Peyer's patch (tissue), 4 donors: ENCODE results near the gene CACNA1G. TPM values are rescaled to one million over a fixed set of nuclear protein-coding genes. Genes with fewer than 3 reads are reported as not detected.

ENCODE experiments used
- DNase-seq, 3 donors: peaks; one replicate each; pipeline ENCODE4 v3.0.0-alpha.2; 2017 to 2019
- H3K27ac ChIP-seq, 4 donors: fragments of 200-600 bp; sonication (generic); one replicate each; pipeline ENCODE4 v1.5.1; 2016 to 2019
- H3K27me3 ChIP-seq, 2 donors: fragments of 200-600 bp; sonication (generic); one replicate each; pipeline ENCODE4 v1.5.1; 2019
- H3K36me3 ChIP-seq, 3 donors: fragments of 200-600 bp; sonication (generic); one replicate each; pipeline ENCODE4 v1.5.1; 2016 to 2019
- H3K4me1 ChIP-seq, 4 donors: fragments of 200-600 bp; sonication (generic); one replicate each; pipeline ENCODE4 v1.5.1; 2016 to 2019
- H3K4me3 ChIP-seq, 4 donors: fragments of 200-600 bp; sonication (generic); 1 replicate in 3 of 4; 2 replicates in 1 of 4; pipeline ENCODE4 v1.5.1; 2016 to 2019; ENCODE audit warnings: mild to moderate bottlenecking in 1 of 4
- H3K9me3 ChIP-seq, 4 donors: fragments of 200-600 bp; sonication (generic); one replicate each; pipeline ENCODE4 v1.5.1; 2016 to 2019; ENCODE audit warnings: mild to moderate bottlenecking in 1 of 4
- CTCF ChIP-seq, 6 experiments: fragments of 450-650 bp in 4 of 6; fragments of 200-600 bp in 2 of 6; sonication (generic) in 1 of 6; IDR thresholded peaks; one replicate each; pipeline ENCODE4 v1.5.1; 2017 to 2019; ENCODE audit warnings: antibody characterized with exemption in 6 of 6, mild to moderate bottlenecking in 3 of 6, moderate library complexity in 1 of 6
- POLR2A ChIP-seq, 2 donors: fragments of 450-650 bp; IDR thresholded peaks; one replicate each; pipeline ENCODE4 v1.5.1; 2017; ENCODE audit warnings: antibody characterized with exemption in 2 of 2, mild to moderate bottlenecking in 2 of 2, moderate library complexity in 2 of 2
- total RNA-seq, 4 donors: library from RNA; depleted of rRNA; stranded (reverse); fragments of >200 nt; gene quantifications; one replicate each; pipeline ENCODE4 v1.1.0, GENCODE V29; 2016

Gene CACNA1G
- total RNA-seq, 4 donors from 2014 or later, result not detected

GRCh38 chr17:50582741-50583140 lies 22.2 kb downstream of the CACNA1G start:
- Histone ChIP-seq H3K27me3 (no peaks in the 10 kb centered on the region), H3K36me3 (no peaks in the 10 kb centered on the region), H3K4me3 (no peak overlapping the region), H3K4me1 (no peaks in the 10 kb centered on the region), H3K27ac (no peak overlapping the region), H3K9me3 (no peaks in the 10 kb centered on the region)
- TF ChIP-seq POLR2A (IDR thresholded peaks at IDR 0.05), result no peak
- TF ChIP-seq CTCF (IDR thresholded peaks at IDR 0.05), result no peak
- DNase-seq, result no peak

- no peak overlapping the region for H3K27ac ChIP-seq
- H3K36me3 ChIP-seq, result no peaks in the 10 kb centered on the region
- no peaks in the 10 kb centered on the region for H3K27me3 ChIP-seq
Measured at GRCh38 chr17:50583641-50584040, 23.1 kb downstream of the CACNA1G start.

GRCh38 chr17:50584116-50584515 lies 23.6 kb downstream of the CACNA1G start:
- H3K27ac ChIP-seq, result no peak overlapping the region
- TF ChIP-seq CTCF (IDR thresholded peaks at IDR 0.05) (no peak), POLR2A (IDR thresholded peaks at IDR 0.05) (no peak)
- no peaks in the 10 kb centered on the region for H3K36me3 ChIP-seq
- H3K9me3 ChIP-seq, result no peaks in the 10 kb centered on the region
- no peaks in the 10 kb centered on the region for H3K27me3 ChIP-seq
- peaks cover 0 to 7% (median 0%) of the 10 kb centered on the region in 4 donors for H3K4me1 ChIP-seq
- no peak overlapping the region for H3K4me3 ChIP-seq
- DNase-seq, result no peak

More at GRCh38 chr17:50583641-50584040, 23.1 kb downstream of the CACNA1G start:
- no peak for TF ChIP-seq CTCF (IDR thresholded peaks at IDR 0.05)
- TF ChIP-seq POLR2A (IDR thresholded peaks at IDR 0.05), result no peak
- H3K9me3 ChIP-seq, result no peaks in the 10 kb centered on the region
- peaks cover 0 to 3% (median 0%) of the 10 kb centered on the region in 4 donors for H3K4me1 ChIP-seq
- no peak for DNase-seq
- no peak overlapping the region for H3K4me3 ChIP-seq

GRCh38 chr17:50584749-50585148 lies 24.2 kb downstream of the CACNA1G start:
- TF ChIP-seq POLR2A (IDR thresholded peaks at IDR 0.05) (no peak), CTCF (IDR thresholded peaks at IDR 0.05) (no peak)

GRCh38 chr17:50585346-50585745 lies 24.8 kb downstream of the CACNA1G start:
- no peaks in the 10 kb centered on the region for H3K9me3 ChIP-seq
- DNase-seq, result no peak
- H3K4me3 ChIP-seq, result no peak overlapping the region
- peaks cover 0 to 7% (median 0%) of the 10 kb centered on the region in 4 donors for H3K4me1 ChIP-seq
- no peaks in the 10 kb centered on the region for H3K36me3 ChIP-seq
- no peaks in the 10 kb centered on the region for H3K27me3 ChIP-seq
- no peak for TF ChIP-seq CTCF (IDR thresholded peaks at IDR 0.05)
- no peak for TF ChIP-seq POLR2A (IDR thresholded peaks at IDR 0.05)
- no peak overlapping the region for H3K27ac ChIP-seq

More at GRCh38 chr17:50584749-50585148, 24.2 kb downstream of the CACNA1G start:
- Histone ChIP-seq H3K36me3 (no peaks in the 10 kb centered on the region), H3K27ac (no peak overlapping the region), H3K4me1 (peaks cover 0 to 7% (median 0%) of the 10 kb centered on the region in 4 donors), H3K9me3 (no peaks in the 10 kb centered on the region), H3K27me3 (no peaks in the 10 kb centered on the region), H3K4me3 (no peak overlapping the region)
- DNase-seq, result no peak

GRCh38 chr17:50585891-50586290 lies 25.4 kb downstream of the CACNA1G start:
- H3K27ac ChIP-seq, result no peak overlapping the region
- no peaks in the 10 kb centered on the region for H3K9me3 ChIP-seq
- H3K36me3 ChIP-seq, result no peaks in the 10 kb centered on the region
- no peak overlapping the region for H3K4me3 ChIP-seq
- no peak for DNase-seq
- peaks cover 0 to 7% (median 0%) of the 10 kb centered on the region in 4 donors for H3K4me1 ChIP-seq
- TF ChIP-seq CTCF (IDR thresholded peaks at IDR 0.05) (no peak), POLR2A (IDR thresholded peaks at IDR 0.05) (no peak)
- H3K27me3 ChIP-seq, result no peaks in the 10 kb centered on the region
